ENCODE results near the gene HACD3.

DNA sequence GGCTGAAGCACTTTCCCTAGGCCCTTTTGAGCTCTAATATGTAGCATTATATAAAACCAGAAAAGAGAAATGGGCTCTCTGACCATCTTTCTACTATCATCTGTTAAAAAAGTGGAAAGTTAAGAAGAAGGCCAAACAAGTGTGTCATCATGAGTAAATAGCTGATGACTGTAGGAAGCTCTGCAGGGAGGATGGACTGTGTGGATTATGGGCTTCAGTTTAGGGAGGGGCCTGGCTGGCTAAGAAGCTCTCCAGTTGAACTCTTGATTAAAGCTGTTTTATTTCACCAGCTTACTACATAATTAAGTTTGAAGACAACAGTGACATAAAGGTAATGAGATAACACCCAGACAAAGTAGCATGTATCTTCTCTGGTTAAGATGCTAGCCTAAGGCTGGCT, 50.0 kb downstream of the HACD3 start:
- TF ChIP-seq, protein P1, sequence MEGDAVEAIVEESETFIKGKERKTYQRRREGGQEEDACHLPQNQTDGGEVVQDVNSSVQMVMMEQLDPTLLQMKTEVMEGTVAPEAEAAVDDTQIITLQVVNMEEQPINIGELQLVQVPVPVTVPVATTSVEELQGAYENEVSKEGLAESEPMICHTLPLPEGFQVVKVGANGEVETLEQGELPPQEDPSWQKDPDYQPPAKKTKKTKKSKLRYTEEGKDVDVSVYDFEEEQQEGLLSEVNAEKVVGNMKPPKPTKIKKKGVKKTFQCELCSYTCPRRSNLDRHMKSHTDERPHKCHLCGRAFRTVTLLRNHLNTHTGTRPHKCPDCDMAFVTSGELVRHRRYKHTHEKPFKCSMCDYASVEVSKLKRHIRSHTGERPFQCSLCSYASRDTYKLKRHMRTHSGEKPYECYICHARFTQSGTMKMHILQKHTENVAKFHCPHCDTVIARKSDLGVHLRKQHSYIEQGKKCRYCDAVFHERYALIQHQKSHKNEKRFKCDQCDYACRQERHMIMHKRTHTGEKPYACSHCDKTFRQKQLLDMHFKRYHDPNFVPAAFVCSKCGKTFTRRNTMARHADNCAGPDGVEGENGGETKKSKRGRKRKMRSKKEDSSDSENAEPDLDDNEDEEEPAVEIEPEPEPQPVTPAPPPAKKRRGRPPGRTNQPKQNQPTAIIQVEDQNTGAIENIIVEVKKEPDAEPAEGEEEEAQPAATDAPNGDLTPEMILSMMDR (IDR thresholded peaks at IDR 0.05; ENCODE audit: insufficient read depth, low read length), result no peak
- TF ChIP-seq GABPA (IDR thresholded peaks at IDR 0.05; ENCODE audit: low read depth) (no peak), POLR2AphosphoS5 (IDR thresholded peaks at IDR 0.05; ENCODE audit: low read depth) (no peak), SPI1 (IDR thresholded peaks at IDR 0.05; ENCODE audit: borderline replicate concordance, low read depth) (no peak)
- TF ChIP-seq, protein P2, sequence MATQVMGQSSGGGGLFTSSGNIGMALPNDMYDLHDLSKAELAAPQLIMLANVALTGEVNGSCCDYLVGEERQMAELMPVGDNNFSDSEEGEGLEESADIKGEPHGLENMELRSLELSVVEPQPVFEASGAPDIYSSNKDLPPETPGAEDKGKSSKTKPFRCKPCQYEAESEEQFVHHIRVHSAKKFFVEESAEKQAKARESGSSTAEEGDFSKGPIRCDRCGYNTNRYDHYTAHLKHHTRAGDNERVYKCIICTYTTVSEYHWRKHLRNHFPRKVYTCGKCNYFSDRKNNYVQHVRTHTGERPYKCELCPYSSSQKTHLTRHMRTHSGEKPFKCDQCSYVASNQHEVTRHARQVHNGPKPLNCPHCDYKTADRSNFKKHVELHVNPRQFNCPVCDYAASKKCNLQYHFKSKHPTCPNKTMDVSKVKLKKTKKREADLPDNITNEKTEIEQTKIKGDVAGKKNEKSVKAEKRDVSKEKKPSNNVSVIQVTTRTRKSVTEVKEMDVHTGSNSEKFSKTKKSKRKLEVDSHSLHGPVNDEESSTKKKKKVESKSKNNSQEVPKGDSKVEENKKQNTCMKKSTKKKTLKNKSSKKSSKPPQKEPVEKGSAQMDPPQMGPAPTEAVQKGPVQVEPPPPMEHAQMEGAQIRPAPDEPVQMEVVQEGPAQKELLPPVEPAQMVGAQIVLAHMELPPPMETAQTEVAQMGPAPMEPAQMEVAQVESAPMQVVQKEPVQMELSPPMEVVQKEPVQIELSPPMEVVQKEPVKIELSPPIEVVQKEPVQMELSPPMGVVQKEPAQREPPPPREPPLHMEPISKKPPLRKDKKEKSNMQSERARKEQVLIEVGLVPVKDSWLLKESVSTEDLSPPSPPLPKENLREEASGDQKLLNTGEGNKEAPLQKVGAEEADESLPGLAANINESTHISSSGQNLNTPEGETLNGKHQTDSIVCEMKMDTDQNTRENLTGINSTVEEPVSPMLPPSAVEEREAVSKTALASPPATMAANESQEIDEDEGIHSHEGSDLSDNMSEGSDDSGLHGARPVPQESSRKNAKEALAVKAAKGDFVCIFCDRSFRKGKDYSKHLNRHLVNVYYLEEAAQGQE (IDR thresholded peaks at IDR 0.05; ENCODE audit: insufficient replicate concordance, low read depth), result no peak
